Activated B cell treated with CpG ODN at 0.5 μM for 24 hours (primary cell): Measurements from ENCODE around the gene SOX10. TPM values are rescaled to one million over a fixed set of nuclear protein-coding genes. Genes with fewer than 3 reads are reported as not detected.

Source experiments
- ATAC-seq: fragments of 200-7000 bp; cut with Tn5 transposase; one replicate; pipeline ENCODE4 v1.10.0; 2021; ENCODE audit warnings: low read depth, mild to moderate bottlenecking, moderate library complexity
- CTCF ChIA-PET: fragments of 350-600 bp; sonication (Branson Sonifier 250); formaldehyde crosslinking; loops from one replicate; lab custom pipeline; 2021; ENCODE audit warnings: antibody characterized with exemption; lab: Charles Lee
- POLR2A ChIA-PET: fragments of 350-600 bp; sonication (Branson Sonifier 250); formaldehyde crosslinking; loops from one replicate; lab custom pipeline; 2021; ENCODE audit warnings: antibody characterized with exemption; lab: Charles Lee
- DNase-seq: peaks from one replicate; pipeline ENCODE4 v3.0.0; 2022
- H3K27ac Mint-ChIP-seq: one replicate; pipeline ENCODE4 v1.8.0; 2020; ENCODE audit warnings: mixed read lengths
- H3K27me3 Mint-ChIP-seq: one replicate; pipeline ENCODE4 v1.8.0; 2021; ENCODE audit warnings: mixed read lengths
- H3K36me3 Mint-ChIP-seq: one replicate; pipeline ENCODE4 v1.8.0; 2021; ENCODE audit warnings: low read depth, mixed read lengths
- H3K4me1 Mint-ChIP-seq: one replicate; pipeline ENCODE4 v1.8.0; 2021; ENCODE audit warnings: mixed read lengths
- H3K4me3 Mint-ChIP-seq: one replicate; pipeline ENCODE4 v1.8.0; 2020; ENCODE audit warnings: mild to moderate bottlenecking, mixed read lengths
- H3K9me3 Mint-ChIP-seq: one replicate; pipeline ENCODE4 v1.8.0; 2020; ENCODE audit warnings: mixed read lengths
- CTCF ChIP-seq: fragments of 200-600 bp; IDR thresholded peaks from one replicate; pipeline ENCODE4 v1.8.0; 2022; ENCODE audit warnings: antibody characterized with exemption, mild to moderate bottlenecking
- intact Hi-C: fragments of 100-400 bp; cut with micrococcal nuclease; formaldehyde crosslinking; loops from one replicate; pipeline ENCODE4 v1.15.1; 2024
- total RNA-seq: library from RNA; stranded (reverse); gene quantifications from 2 replicates; pipeline ENCODE4 v1.2.3, GENCODE V29; 2022

The SOX10 gene
- total RNA-seq, 1 donor from 2014 or later, result not detected

GRCh38 chr22:37932821-37933578 lies 51.4 kb downstream of the SOX10 start:
- no peak for ATAC-seq
- Mint-ChIP-seq H3K4me3 (no peak overlapping the region), H3K4me1 (peaks cover 19% of the 10 kb centered on the region), H3K9me3 (no peaks in the 10 kb centered on the region), H3K27ac (no peak overlapping the region), H3K36me3 (peaks cover 46% of the 10 kb centered on the region), H3K27me3 (no peaks in the 10 kb centered on the region)
- CTCF ChIA-PET, result interaction anchor here (0.9 to 1.2 kb wide), 2 partner anchors 115 to 304 kb away, joined by 3 to 4 read pairs; no protein-coding TSS in a partner anchor
- no peak for DNase-seq
- intact Hi-C loops, result loop anchor here (5.0 kb wide), 1 partner anchor 36 kb away; no protein-coding TSS in a partner anchor
- POLR2A ChIA-PET, result no interaction called here
- TF ChIP-seq CTCF, result no peak

- ATAC-seq, result no peak
- intact Hi-C loops, result loop anchor here (5.0 kb wide), 1 partner anchor 35 kb away; no protein-coding TSS in a partner anchor
- DNase-seq, result no peak
- H3K9me3 Mint-ChIP-seq, result no peaks in the 10 kb centered on the region
- no peaks in the 10 kb centered on the region for H3K27me3 Mint-ChIP-seq
- POLR2A ChIA-PET, result no interaction called here
- peaks cover 19% of the 10 kb centered on the region for H3K4me1 Mint-ChIP-seq
- peaks cover 46% of the 10 kb centered on the region for H3K36me3 Mint-ChIP-seq
- CTCF ChIA-PET, result interaction anchor here (0.9 to 1.2 kb wide), 2 partner anchors 114 to 304 kb away, joined by 3 to 4 read pairs; no protein-coding TSS in a partner anchor
- TF ChIP-seq CTCF, result no peak
- H3K27ac Mint-ChIP-seq, result no peak overlapping the region
- no peak overlapping the region for H3K4me3 Mint-ChIP-seq
Measured at GRCh38 chr22:37932401-37932800, 52.0 kb downstream of the SOX10 start.

GRCh38 chr22:37931893-37932389 lies 52.4 kb downstream of the SOX10 start:
- DNase-seq (no peak), ATAC-seq (no peak)
- ChIA-PET POLR2A (interaction anchor here (0.5 kb wide), 1 partner anchor 67 kb away, joined by 3 read pairs; no protein-coding TSS in a partner anchor), CTCF (interaction anchor here (0.9 to 1.6 kb wide), 3 partner anchors 20 to 303 kb away, joined by 3 to 10 read pairs (median 3); partner anchors contain the start of gene MICALL1)
- H3K4me1 Mint-ChIP-seq, result peaks cover 19% of the 10 kb centered on the region
- H3K36me3 Mint-ChIP-seq, result peaks cover 45% of the 10 kb centered on the region
- H3K27ac Mint-ChIP-seq, result no peak overlapping the region
- H3K9me3 Mint-ChIP-seq, result no peaks in the 10 kb centered on the region
- no peaks in the 10 kb centered on the region for H3K27me3 Mint-ChIP-seq
- no peak for TF ChIP-seq CTCF
- intact Hi-C loops, result loop anchor here (5.0 kb wide), 1 partner anchor 35 kb away; no protein-coding TSS in a partner anchor
- H3K4me3 Mint-ChIP-seq, result no peak overlapping the region

GRCh38 chr22:37930952-37931440 lies 53.4 kb downstream of the SOX10 start:
- DNase-seq, result no peak
- Mint-ChIP-seq H3K4me1 (peaks cover 19% of the 10 kb centered on the region), H3K27me3 (no peaks in the 10 kb centered on the region), H3K36me3 (peaks cover 51% of the 10 kb centered on the region), H3K27ac (no peak overlapping the region), H3K4me3 (no peak overlapping the region), H3K9me3 (no peaks in the 10 kb centered on the region)
- intact Hi-C loops, result loop anchor here (5.0 kb wide), 1 partner anchor 34 kb away; no protein-coding TSS in a partner anchor
- TF ChIP-seq CTCF, result no peak
- ATAC-seq, result no peak
- ChIA-PET POLR2A (no interaction called here), CTCF (interaction anchor here (1.2 to 1.6 kb wide), 2 partner anchors 21 to 25 kb away, joined by 3 to 10 read pairs; partner anchors contain the start of gene MICALL1)
